ENCODE measurements around the gene KLHL22.
"Not testable (repeated sequence)": the region's sequence is repeated elsewhere in the genome, so short reads cannot be mapped to it uniquely, and the experiment has no call there.

KLHL22 gene

DNA sequence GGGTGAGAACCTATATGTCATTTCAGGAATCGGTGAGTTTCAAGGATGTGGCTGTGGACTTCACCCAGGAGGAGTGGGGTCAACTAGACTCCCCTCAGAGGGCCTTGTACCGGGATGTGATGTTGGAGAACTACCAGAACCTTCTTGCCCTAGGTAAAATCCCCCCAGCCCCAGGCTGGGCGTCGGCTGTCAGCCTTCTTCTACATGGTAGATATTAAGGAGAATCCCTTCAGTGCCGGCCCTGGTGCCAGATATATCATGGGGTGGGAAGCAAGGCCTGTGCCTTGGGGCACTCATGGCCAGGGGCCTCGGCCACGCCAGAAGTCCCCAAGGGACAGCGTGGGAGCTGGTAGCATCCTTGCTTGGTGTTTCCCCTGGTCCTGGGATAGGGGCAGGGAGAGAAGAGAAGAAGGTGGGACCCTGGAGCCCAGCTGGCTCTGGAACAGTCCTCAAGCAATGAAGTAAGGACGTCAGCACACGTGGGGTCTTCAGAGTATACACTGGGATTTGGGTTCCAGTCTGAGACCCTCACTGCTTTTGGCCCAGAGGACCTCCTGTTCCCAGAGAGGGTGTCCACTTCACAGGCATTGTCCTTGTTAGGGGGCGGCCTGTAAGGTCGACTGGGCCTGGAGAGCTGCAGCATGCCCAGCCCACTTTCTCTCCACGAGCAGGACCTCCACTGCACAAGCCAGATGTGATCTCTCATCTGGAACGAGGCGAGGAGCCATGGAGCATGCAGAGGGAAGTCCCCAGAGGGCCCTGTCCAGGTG, 94.8 kb downstream of the KLHL22 start:
- no peak for DNase-seq (ENCODE audit: low spot score)

DNA sequence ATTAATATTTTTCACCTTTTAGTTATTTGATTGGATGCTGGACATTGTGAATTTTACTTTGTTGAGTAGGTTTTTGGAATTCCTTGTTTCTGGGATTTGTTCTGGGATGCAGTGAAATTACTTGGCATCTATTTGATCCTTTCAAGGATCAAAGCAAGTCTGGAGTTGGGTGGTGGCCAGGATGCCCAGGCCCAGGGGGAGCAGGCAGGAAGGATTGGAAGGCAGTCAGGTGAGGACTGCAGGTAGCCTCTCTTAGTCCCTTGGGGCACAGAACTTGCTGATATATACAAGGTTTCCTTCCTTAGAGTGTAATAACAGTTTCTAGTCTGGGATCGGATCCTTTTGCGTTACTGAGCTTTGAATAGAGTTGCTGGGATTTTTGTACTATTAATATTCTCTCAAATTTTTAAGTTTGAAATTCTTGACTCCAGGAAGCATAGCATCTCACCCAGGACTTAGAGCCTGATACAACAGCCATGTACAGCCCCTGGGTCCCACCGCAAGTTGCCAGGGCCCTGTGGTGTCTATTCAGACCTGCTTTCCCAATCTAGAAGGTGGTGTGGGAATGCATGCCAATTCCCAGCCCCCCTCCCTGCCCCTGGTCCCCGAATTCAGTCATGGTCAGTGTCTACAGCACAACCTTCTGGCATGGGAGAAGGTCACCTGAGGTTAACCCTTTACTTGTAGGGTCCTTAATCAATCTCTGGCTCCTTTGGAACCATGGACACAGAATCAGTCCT, 95.6 kb downstream of the KLHL22 start:
- no peak for DNase-seq (ENCODE audit: low spot score)

DNA sequence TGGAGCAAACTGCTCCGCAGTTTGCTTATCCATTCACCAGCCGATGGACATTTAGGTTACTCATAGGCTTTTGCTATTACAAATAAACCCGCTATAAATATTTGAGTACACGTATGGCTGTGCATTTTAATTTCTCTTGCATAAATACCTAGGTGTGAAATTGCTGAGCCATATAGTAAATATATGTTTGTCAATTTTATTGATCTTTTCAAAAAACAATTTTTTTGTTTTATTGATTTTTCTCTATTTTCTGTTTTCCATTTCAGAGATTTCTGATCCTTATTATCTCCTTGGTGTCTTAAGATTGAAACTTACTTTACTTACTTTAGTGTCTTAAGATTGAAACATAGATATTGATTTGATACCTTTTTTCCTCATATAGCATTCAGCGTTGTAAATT, 97.2 kb downstream of the KLHL22 start:
- DNase-seq (ENCODE audit: low spot score), result no peak

DNA sequence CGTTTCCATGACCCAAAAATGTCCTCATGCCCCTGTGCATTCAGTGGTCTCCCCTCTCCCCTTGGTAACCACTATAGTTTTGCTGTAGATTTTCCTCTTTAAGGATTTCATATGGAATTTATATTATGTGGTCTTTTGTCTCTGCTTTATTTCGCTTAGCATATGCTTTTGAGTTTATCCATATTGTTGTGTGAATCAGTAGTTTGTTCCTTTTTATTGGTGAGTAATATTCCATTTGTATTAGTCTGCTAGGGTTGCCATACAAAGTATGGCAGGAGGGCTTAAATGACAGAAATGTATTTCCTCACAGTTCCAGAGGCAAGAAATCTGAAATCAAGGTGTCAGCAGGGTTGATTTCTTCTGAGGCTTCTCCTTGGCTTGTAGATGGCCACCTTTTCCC, 98.1 kb downstream of the KLHL22 start:
- DNase-seq (ENCODE audit: low spot score), result no peak

DNA sequence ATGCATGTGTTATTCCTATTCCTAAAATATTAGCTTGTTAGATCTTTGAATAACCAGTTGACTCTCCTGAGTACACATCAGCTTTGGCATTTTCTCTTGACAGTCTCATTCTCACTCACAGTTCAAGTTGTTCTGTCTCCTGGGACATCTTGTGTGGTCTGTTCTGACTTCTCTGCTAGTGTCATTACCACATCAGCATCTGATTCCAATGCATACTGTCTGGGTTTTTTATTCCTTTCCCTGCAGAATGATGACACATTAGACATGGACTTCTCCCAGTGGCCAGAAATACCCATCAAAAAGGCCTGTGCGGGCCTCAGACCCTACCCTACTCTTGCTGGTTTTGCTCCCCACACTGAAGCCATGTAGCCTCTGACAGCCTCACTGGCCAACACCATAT, 99.0 kb downstream of the KLHL22 start:
- no peak for DNase-seq (ENCODE audit: low spot score)

DNA sequence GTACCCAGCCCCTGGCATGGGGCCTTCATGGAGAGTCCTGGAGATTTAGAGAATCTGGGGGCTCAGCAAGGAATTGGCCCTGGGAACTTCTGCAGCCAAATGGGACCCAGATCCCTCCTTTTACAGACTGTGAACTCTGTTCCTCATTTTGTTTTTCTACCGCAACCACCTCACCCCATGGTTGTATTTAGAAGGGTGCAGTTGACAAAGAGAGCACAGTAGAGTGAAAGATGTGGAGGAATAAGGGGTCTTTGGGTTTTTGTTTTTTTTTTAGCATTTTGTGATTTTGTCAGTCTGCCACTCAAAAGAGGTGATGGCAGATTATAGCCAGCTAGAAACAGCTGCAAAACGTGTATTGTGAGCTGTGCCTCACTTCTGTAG, 99.7 kb downstream of the KLHL22 start:
- DNase-seq (ENCODE audit: low spot score), result no peak

DNA sequence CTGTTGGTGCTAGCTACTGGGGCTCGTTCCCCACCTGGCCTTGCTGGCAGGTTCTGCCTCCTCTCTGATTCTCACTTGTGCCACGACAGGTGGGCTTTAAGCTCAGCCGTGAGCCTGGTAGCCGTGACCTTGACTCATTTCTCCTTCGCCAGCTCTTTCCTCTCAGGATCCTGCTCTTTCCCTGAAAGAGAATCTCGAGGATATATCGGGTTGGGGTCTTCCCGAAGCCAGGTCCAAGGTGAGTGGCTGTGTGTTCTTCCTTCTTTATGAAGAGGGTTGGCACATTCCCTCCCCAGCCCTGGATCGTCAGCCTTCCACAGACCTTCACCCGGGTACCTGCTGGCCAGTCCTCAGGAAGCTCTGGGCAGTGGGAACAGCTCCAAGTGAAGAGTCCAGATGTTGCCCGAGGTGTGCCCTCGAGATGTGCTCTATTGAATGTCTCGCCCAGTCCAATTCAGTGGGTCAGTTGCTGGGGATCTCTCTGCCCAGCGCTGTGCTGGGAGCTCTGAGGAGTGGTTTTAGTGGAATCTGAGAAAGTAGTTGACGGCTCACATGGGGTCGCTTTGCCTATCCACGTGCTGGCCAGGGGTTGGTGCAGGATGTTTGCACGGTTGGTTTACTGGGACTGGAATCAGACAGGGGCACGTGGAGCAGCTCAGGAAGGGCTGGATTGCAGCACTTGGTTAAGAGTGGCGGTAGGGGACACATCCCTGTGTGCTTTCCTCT, 100.3 kb downstream of the KLHL22 start:
- DNase-seq (ENCODE audit: low spot score), result no peak

DNA sequence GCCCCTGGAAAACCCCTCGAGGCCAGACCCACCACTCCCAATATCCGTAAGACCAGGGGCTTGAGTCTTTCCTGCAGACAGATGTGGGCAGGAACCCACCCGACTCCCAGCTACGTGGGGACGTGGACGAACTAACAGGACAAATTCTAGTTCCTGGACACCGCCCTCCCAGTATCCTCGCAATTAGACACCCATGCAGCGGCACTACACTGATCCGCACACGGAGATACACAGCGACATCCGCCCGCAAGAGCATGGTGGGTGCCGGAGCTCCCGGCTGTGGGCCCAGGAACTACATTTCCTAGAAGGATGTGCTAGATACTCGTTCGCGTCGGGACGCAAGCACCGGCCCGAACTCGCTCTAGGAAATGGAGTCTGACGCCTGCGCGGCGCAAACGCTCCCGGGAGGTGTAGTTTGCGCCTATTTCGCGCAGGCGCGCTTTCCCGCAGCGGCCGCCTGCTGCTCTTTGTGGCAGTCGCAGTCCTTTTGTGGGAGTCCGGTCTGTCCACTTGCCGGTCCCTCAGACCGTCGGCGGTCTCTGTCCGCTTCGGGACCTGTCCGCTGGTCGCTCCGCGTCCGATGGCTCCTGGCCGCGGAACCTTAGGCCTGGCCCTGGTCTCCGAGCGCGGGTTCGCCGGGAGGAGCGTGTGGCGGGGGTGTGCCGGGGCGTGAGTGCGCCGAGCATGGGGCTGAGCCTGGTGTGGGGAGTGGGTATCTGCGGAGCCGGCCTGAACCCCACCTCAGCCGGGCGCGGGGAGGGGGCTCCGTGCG, 101.7 kb downstream of the KLHL22 start, which contains the start of gene ZNF74:
Gene ZNF74, plus strand, starts transcription at position 447 of the 772 bp plus-strand sequence. CDS start 478 bp downstream, outside the sequence.
- DNase-seq (ENCODE audit: low spot score), result peak; percentile 67

DNA sequence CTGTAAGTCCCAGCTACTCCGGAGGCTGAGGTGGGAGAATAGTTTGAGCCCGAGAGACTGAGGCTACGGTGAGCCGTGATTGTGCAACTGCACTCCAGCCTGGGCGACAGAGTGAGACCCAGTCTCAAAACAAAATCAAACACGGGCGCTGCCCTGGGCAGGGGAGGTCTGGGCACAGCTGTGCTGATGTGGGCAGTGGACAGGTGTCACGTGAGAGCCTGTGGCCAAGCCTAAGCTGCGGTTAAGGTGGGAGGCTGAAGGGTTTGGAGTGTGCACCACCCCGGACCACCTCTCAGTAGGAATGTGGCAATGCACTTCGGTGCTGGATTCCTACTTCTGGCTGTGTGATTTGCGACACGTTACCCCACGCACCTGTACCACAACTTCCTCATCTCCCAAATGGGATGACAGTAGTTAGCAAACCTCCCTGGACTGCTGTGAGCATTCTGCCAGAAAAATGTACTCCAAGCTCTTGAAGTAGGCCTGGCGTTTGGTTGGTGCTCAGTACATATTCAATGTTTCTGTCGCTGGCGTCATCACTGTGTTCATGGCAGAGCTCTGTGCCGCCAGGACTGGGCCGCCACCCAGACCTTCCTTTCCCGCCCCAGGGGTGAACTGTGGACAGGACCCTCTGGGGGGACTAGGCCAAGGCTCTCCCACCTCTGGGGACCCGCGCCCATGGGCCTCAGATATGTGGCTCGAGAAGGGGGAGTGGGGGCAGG, 102.5 kb downstream of the KLHL22 start:
- DNase-seq (ENCODE audit: low spot score), result no peak

DNA sequence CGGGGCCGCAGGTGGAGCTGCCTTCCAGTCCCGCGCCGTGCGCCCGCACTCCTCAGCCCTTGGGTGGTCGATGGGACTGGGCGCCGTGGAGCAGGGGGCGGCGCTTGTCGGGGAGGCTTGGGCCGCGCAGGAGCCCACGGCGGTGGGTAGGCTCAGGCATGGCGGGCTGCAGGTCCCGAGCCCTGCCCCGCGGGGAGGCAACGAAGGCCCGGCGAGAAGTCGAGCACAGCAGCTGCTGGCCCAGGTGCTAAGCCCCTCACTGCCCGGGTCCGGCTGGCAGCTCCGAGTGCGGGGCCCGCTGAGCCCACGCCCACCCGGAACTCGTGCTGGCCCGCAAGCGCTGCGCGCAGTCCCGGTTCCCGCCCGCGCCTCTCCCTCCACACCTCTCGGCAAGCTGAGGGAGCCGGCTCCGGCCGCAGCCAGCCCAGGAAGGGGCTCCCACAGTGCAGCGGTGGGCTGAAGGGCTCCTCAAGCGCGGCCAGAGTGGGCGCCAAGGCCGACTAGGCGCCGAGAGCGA, 103.2 kb downstream of the KLHL22 start:
- not testable (repeated sequence) for DNase-seq (ENCODE audit: low spot score)
